Activated T-cell treated with anti-CD3 and anti-CD28 coated beads for 24 hours (primary cell): ENCODE data around the gene MAP3K1.
A peak's percentile ranks its signal among the peaks of the same experiment; 100 is the strongest.
"Not testable (repeated sequence)": the region's sequence is repeated elsewhere in the genome, so short reads cannot be mapped to it uniquely, and the experiment has no call there.

ENCODE experiments used
- DNase-seq: peaks from one replicate; pipeline ENCODE4 v3.0.0-alpha.2; 2020; ENCODE audit warnings: low read depth

Gene MAP3K1

GRCh38 chr5:56814963-56815657 lies at the start of gene MAP3K1:
TSS of gene MAP3K1 (plus strand) at chr5:56815549. CDS start at chr5:56815574, 25 bp downstream.
- DNase-seq = peak; percentile 66

- no peak for DNase-seq
Measured at GRCh38 chr5:56766926-56767325, 48.4 kb upstream of the MAP3K1 start.

GRCh38 chr5:56769875-56770604 lies 45.3 kb upstream of the MAP3K1 start:
- no peak for DNase-seq

- no peak for DNase-seq
Measured at GRCh38 chr5:56772767-56773166, 42.6 kb upstream of the MAP3K1 start.

- DNase-seq = no peak
Measured at GRCh38 chr5:56774957-56775356, 40.4 kb upstream of the MAP3K1 start.

GRCh38 chr5:56776212-56776846 lies 39.0 kb upstream of the MAP3K1 start:
- DNase-seq = not testable (repeated sequence)

- no peak for DNase-seq
Measured at GRCh38 chr5:56783261-56783660, 32.1 kb upstream of the MAP3K1 start.

GRCh38 chr5:56786346-56786745 lies 29.0 kb upstream of the MAP3K1 start:
- DNase-seq = no peak

GRCh38 chr5:56791396-56791795 lies 24.0 kb upstream of the MAP3K1 start:
- DNase-seq = no peak

- DNase-seq = no peak
Measured at GRCh38 chr5:56798521-56798920, 16.8 kb upstream of the MAP3K1 start.

- DNase-seq = no peak
Measured at GRCh38 chr5:56800186-56800585, 15.2 kb upstream of the MAP3K1 start.

GRCh38 chr5:56801256-56801655 lies 14.1 kb upstream of the MAP3K1 start:
- no peak for DNase-seq

- no peak for DNase-seq
Measured at GRCh38 chr5:56802205-56802604, 13.1 kb upstream of the MAP3K1 start.

- DNase-seq = no peak
Measured at GRCh38 chr5:56803025-56803424, 12.3 kb upstream of the MAP3K1 start.

GRCh38 chr5:56803894-56804293 lies 11.5 kb upstream of the MAP3K1 start:
- DNase-seq = no peak

GRCh38 chr5:56807679-56808078 lies 7.7 kb upstream of the MAP3K1 start:
- DNase-seq = no peak

- no peak for DNase-seq
Measured at GRCh38 chr5:56808211-56808610, 7.1 kb upstream of the MAP3K1 start.

- no peak for DNase-seq
Measured at GRCh38 chr5:56810826-56811225, 4.5 kb upstream of the MAP3K1 start.

- no peak for DNase-seq
Measured at GRCh38 chr5:56812110-56812509, 3.2 kb upstream of the MAP3K1 start.

GRCh38 chr5:56813302-56813701 lies 2.0 kb upstream of the MAP3K1 start:
- DNase-seq = no peak

- no peak for DNase-seq
Measured at GRCh38 chr5:56814361-56814962, 887 bp upstream of the MAP3K1 start.

GRCh38 chr5:56815658-56816545 lies 553 bp downstream of the MAP3K1 start:
- no peak for DNase-seq
